HG02970 (cell line): ENCODE measurements around the gene RNU5D-1.
"Not testable (repeated sequence)": the region's sequence is repeated elsewhere in the genome, so short reads cannot be mapped to it uniquely, and the experiment has no call there.

Experiments used
- ATAC-seq: cut with Tn5 transposase; IDR thresholded peaks from one replicate; pipeline ENCODE4 v1.9.1; 2021; ENCODE audit warnings: mild to moderate bottlenecking, moderate library complexity, moderate number of reproducible peaks; ENCODE audit not compliant: unreplicated experiment, low FRiP score

RNU5D-1 gene

DNA sequence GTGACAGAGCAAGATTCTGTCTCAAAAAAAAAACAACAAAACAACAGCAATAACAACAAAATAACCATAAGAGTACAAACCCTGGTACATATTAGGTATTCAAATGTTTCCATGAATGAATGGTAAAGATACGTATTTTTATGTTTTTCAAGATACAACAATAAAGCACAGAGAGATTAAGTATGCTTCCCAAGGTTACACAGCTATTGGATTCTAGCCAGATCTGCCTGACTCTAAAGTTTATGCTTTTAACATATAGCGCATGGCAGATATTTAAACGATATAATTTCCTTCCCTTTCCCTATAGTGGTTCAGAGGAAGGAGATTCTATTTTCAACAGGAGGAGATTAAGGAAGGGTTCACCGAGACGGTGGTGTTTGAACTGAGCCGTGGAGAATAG is 25.5 kb downstream of the RNU5D-1 start:
- no peak for ATAC-seq

DNA sequence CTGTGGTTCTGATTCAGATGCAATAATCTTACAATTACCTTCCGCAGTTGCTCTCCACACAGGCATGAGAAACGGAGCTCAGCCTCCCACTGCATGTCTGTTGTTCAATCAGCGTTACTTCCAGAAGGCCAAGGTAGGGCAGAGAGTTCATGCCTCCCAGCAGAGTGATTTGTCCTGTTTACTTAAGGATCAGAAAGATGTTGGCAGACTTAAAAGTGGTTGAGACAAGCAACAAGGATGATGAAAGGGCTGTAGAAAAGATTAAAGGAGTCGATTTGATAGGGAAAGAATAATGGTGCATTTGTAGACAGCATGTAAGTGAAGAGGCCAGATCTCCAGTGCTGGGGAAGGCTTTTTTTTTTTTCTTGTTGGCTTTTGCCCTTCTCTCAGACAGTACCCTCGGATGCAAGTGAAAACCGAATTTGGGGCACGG is 29.8 kb downstream of the RNU5D-1 start:
- ATAC-seq: no peak

DNA sequence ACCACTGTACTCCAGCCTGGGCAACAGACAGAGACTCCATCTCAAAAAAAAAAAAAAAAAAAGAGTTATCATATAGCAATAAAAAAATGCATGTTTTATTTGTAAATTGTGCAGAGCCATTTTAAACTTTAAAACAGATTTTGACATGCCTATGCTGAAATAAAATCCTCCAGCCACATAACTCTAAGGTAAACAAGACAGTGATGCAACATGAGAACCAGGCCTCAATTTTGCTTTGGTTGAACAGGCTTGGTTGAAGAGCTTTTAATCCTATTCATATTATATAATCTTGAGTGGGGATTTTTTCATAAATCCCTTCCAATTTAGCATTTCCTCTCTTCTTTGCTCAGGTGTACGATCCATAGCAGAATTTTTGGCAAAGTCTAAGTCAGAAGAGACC is 30.4 kb downstream of the RNU5D-1 start:
- ATAC-seq: no peak

DNA sequence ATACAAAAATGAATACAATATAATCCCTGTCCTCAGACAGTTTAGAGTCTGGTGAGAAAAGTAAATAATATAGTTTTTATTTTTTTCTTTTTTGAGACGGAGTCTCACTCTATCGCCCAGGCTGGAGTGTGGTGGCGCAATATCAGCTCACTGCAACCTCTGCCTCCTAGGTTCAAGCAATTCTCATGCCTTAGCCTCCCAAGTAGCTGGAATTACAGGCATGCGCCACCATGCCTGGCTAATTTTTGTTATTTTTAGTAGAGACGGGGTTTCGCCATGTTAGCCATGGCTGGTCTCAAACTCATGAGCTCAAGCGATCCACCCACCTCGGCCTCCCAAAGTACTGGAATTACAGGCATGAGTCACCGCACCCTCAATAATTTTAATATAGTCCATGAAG is 31.6 kb downstream of the RNU5D-1 start:
- ATAC-seq: not testable (repeated sequence)

DNA sequence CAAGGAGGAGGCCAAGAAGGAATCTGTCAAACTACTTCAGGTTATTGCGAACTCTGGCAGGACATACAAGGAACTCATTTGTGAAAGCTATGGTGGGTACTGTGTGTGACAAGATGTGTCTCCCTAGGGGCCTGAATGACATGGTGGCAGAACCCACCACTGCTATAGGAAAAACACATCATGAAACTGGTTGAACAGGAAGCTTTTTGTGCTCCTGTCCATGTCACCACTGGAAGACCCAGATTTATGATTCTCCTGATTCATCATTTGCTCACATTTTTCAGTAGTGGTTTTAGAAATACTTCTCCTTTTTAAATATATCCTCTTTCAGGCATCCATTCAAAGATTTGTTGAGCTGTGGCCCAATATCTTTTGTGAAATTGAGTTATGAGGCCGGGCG is 32.8 kb downstream of the RNU5D-1 start:
- no peak for ATAC-seq

DNA sequence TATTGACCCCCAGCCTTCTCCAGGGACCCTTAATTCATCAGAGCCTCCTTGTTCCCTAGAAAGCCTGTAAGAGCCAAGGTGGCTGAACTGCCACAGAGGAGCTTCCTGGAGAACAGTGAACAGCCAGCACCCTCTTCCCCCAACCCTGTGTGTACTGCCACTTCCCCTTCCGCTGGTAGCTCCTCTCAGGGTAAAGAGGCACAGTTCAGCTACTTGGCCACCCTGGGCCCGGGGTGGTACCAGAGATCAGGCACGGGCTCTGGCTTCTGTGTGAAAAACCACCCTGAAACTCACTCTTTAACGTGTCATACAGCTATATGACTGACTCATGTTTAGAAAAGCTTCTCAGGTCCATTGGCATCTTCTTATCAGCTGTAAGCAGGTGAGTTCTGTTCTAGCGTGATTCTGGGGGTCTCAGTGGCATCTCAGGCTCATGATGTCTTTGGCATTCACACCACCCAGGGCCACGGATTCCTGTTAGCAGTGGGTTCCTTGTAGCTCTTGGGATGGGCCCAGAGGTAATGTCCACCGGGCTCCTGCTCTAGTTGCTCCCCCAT is 34.1 kb downstream of the RNU5D-1 start:
- ATAC-seq: no peak

DNA sequence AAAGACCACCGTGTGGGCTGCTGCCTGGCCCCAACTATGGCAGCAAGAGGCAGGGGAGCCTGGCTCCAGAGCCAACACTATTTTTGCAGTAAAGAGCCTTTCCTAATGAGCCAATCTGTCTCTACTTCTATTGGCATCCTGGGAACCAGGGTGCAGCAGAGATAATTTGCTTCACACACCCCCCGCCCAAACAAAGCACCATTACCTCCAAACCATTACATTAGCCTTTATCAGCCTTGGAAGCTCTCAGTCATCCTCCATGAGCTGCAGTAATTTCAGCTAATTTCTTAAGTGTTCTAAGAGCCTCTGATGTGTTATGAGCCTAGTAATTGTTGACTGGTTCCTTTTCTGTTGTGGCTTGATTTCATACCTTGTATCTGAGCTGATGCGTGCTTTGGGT is 34.9 kb downstream of the RNU5D-1 start:
- no peak for ATAC-seq

DNA sequence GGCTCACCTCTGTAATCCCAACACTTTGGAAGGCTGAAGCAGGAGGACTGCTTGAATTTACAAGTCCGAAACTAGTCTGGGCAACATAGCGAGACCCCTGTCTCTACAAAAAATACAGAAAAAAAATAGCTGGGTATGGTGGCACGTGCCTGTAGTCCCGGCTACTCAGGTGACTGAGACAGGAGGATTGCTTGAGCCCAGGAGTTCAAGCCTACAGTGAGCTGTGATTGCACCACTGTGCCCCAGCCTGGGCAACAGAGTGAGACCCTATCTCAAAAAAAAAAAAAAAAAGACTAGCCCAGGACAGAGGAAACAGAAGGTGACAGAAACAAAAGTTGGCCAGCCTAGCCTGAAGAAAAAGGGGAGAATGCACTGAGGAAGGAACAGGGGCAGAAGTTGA is 35.3 kb downstream of the RNU5D-1 start:
- ATAC-seq: no peak

DNA sequence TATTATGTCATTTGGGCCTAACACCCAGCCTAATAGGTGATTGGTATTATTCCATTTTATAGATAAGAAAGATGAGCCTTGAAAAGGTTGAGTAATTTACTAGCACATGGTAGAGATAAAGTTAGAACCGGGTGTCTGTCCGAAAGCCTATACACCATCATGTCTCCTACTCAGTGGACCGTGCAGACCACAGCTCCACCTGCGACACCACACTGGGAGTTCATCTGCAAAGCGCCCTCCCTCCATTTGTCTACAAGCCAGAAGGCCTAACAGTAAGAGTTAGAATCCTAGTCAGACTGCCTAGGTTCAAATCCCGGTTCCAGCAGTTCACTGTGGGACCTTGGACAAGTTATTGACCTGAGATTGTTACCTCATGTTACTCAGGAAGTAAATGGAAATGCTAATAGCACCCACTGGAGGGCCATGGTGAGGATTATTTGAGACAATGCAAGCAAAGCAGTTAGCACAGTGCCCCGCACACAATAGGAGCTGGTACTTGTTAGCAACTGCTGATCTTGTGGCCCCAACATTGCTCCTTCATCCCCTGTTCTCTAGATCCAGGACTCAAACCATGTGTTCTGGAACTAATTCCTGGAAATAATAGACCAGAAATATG is 36.0 kb downstream of the RNU5D-1 start:
- no peak for ATAC-seq

DNA sequence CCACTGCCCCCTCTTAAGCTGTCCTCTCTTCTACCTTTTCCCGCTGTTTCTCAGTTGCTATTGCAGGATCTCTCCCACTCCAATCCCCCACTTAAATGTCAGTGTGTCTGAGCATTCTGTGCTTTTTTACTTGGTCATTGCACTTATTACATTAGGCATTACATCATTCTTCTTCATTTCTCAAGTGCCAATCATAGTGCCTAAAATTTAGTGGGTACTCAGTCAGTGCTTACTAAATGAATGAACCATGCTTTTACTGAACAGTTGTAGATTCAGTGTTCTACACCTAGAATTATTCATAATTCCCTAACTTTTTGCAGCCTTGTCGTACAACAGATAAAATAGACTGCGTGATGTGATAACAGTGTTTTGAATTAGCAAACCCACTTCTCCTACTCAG is 37.1 kb downstream of the RNU5D-1 start:
- ATAC-seq: no peak

DNA sequence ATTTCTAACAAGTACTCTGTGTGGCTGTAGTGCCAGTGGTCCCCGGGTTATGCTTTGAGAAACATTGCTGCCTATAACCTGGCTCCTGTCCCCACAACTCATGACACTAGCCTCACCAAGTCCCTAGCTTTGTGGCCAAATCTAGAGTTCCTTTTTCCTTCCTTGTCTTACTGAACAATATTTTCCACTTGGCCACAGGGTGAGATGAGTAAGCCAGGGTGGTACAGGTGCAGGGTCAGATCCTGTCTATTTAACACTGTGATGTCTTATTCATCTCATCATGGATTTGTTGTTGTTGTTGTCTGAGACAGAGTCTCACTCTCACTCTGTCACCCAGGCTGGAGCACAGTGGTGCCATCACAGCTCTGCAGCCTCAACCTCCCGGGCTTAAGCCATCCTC is 37.8 kb downstream of the RNU5D-1 start:
- ATAC-seq: no peak

DNA sequence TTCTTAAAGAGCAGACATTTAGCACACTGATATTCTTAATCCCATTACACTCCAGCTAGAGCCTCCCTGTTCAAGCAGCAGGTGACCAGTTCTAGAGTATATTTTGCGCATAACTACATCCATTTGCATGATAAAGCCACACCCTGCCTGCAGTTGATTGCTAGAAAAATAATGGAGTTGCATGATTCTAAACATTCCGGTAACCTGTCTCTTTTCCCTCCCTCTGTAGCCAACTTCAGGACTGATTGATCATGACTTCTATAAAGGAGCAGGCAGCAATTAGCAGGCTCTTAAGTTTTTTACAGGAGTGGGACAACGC is 41.6 kb downstream of the RNU5D-1 start:
- ATAC-seq: no peak

DNA sequence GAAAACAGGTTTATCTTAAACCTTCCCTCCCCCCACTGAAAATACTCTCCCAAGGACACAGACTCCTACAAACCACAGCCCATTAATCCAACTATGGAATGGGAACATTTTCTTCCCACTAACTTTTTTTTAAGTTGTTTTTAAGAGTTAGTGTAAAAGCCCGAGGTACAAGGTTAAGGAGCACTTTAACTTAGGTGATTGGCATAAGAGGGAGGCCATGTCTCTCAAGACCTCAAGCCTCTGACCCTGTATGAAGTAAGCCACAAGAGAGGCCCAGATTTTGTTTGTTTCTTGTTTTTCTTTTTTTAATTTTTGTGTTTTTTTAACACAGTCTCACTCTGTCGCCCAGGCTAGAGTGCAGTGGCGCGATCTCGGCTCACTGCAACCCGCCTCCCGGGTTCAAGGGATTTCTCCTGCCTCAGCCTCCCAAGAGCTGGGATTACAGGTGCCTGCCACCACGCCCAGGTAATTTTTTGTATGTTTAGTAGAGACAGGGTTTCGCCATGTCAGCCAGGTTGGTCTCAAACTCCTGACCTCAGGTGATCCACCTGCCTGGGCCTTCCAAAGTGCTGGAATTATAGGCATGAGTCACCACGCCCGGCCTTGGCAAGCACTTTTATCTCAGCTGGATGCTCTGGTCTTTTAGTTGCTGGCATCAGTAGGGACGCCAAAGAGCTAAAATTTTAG is 42.1 kb downstream of the RNU5D-1 start:
- ATAC-seq: no peak

DNA sequence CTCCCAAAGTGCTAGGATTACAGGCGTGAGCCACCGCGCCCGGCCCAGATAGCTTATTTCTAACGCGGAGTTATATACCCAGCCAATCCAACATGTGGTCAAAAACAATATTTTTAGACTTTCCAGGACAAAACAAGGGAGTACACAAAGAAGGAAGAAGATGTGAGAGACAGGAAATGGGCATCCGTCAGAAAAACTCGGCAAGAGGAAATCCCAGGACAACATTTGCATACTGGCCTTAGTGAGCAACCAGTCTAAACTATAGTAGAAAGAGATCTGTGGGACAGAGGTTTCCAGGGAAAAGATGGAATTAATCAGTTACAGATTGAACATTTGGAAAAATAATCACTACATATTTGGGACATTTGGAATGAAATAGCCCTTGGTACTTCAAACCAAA is 45.1 kb downstream of the RNU5D-1 start:
- no peak for ATAC-seq

DNA sequence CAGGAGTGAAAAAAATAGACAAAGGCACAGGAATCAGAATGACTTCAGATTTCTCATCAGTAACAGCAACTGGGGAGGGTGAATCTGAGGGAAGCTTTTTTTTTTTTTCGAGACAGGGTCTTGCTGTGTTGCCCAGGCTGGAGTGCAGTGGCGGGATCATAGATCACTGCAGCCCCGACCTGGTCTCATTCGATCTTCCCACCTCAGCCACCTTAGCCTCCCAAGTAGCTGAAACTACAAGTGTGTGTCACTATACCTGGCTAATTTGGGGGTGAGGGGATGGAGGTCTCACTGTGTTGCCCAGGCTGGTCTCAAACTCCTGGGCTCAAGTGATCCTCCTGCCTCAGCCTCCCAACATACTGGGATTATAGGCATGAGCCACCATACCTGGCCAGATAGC is 45.8 kb downstream of the RNU5D-1 start:
- no peak for ATAC-seq

DNA sequence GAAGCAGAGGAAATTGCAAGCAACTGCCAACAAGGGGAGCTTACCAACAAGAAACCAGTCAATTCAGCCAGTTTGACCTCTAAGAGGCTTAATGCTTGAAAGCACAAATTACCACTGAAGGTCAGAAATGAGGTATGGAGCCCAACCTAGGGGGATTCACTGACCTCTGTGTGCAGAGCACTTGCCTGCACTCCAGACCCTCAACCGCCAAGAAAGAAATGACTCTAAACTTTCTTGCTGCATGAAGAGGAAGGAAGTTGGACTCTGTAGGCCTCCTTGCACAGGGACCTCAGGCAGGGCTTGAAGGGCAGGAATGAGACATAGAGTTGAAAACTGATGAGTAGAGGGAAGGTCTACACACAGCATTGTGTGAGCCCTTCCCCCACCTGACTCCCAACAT is 46.4 kb downstream of the RNU5D-1 start:
- ATAC-seq: no peak

DNA sequence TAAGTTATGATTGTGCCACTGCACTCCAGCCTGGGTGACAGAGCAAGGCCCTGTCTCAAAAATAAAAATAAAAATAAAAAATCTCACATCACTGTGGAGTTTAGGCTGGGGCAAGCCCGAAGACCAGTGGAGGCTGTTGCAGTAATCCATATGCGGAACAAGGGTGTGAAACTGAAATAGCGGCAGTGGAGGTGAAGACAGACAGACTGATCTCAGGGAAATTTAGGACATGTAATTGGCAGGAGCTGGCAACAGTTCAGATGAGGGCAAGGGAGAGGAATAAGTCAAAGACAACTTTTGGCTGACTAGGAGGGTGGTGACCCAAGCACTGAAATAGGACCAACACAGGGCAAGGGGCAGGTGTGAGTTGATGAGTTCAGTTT is 48.1 kb downstream of the RNU5D-1 start:
- no peak for ATAC-seq

DNA sequence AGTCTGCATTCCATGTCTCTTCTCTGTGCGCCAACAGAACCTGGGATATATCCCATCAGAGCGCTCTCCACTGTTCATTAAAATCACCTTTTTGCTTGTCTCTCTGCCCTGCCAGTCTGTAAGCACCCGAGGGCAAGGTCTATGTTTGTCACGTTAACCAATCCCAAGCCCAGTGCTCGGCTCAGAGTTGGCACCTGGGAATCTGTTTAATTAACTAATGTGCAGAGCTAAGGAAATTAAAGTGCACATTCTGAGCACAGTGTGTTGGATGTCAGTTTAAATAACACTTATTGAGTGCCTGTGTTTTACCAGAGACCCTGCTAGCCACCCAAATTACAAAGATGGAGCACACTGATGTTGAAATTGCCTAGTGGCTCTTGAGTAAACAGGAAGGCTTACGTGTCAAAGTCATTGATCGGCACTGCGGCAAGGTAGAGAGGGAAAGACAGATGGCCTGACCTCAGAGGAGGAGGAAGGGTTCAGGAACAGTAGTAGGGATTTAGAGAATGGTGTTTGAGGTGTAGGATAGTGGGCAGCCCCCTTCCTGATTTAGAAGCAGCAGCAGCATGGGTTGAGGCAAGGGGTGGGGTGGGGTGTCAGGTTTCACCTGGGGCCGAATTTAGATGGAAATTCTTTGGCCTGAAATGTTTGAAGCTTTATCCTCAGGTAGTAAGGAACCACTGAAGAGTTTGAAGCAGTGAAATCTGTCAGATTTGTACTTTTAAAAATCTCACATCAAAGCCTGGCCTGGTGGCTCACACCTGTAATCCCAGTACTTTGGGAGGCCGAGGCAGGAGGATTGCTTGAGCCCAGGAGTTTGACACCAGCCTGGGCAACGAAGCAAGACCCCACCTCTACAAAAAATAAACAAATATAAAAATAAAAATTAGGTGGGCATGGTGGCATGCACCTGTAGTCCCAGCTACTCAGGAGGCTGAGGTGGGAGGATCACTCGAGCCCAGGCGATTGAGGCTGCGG is 48.8 kb downstream of the RNU5D-1 start:
- no peak for ATAC-seq
